ENCODE data around the gene IRS1.
"Not testable (repeated sequence)": the region's sequence is repeated elsewhere in the genome, so short reads cannot be mapped to it uniquely, and the experiment has no call there.

IRS1 gene

GRCh38 chr2:226799211-226799975 is at the start of gene IRS1:
TSS of gene IRS1 (minus strand) at chr2:226799820. CDS start at chr2:226798738, 1,082 bp downstream.
- DNase-seq (ENCODE audit: low read depth) = peak; percentile 73
- TF ChIP-seq CTCF (IDR thresholded peaks at IDR 0.05; ENCODE audit: insufficient read depth, low read depth, low read length, missing control alignments) = peak; percentile 50

GRCh38 chr2:226849349-226849748 is 49.7 kb upstream of the IRS1 start:
- no peak for DNase-seq (ENCODE audit: low read depth)
- TF ChIP-seq CTCF (IDR thresholded peaks at IDR 0.05; ENCODE audit: insufficient read depth, low read depth, low read length, missing control alignments) = no peak

More at GRCh38 chr2:226799211-226799975, at the start of gene IRS1:
- peak within 1 kb of the TSS; percentile 72 for H3K4me3 ChIP-seq (ENCODE audit: low read depth, low read length)

GRCh38 chr2:226847511-226847910 is 47.9 kb upstream of the IRS1 start:
- DNase-seq (ENCODE audit: low read depth) = no peak
- TF ChIP-seq CTCF (IDR thresholded peaks at IDR 0.05; ENCODE audit: insufficient read depth, low read depth, low read length, missing control alignments) = no peak
- no peak overlapping the region for H3K4me3 ChIP-seq (ENCODE audit: low read depth, low read length)

More at GRCh38 chr2:226849349-226849748, 49.7 kb upstream of the IRS1 start:
- H3K4me3 ChIP-seq (ENCODE audit: low read depth, low read length) = no peak overlapping the region

GRCh38 chr2:226847090-226847489 is 47.5 kb upstream of the IRS1 start:
- no peak overlapping the region for H3K4me3 ChIP-seq (ENCODE audit: low read depth, low read length)
- DNase-seq (ENCODE audit: low read depth) = no peak
- TF ChIP-seq CTCF (IDR thresholded peaks at IDR 0.05; ENCODE audit: insufficient read depth, low read depth, low read length, missing control alignments) = no peak

- peak; percentile 26 for DNase-seq (ENCODE audit: low read depth)
- no peak overlapping the region for H3K4me3 ChIP-seq (ENCODE audit: low read depth, low read length)
- no peak for TF ChIP-seq CTCF (IDR thresholded peaks at IDR 0.05; ENCODE audit: insufficient read depth, low read depth, low read length, missing control alignments)
Measured at GRCh38 chr2:226845386-226846116, 45.9 kb upstream of the IRS1 start.

GRCh38 chr2:226843001-226843400 is 43.4 kb upstream of the IRS1 start:
- DNase-seq (ENCODE audit: low read depth); H3K4me3 ChIP-seq (ENCODE audit: low read depth, low read length): not testable (repeated sequence)

- TF ChIP-seq CTCF (IDR thresholded peaks at IDR 0.05; ENCODE audit: insufficient read depth, low read depth, low read length, missing control alignments) = no peak
- DNase-seq (ENCODE audit: low read depth) = peak; percentile 40
- peak overlapping the region; percentile 29 for H3K4me3 ChIP-seq (ENCODE audit: low read depth, low read length)
Measured at GRCh38 chr2:226839951-226840350, 40.3 kb upstream of the IRS1 start.
